K562 (cell line): ENCODE data around the gene PNP. TPM values are rescaled to one million over a fixed set of nuclear protein-coding genes. Genes with fewer than 3 reads are reported as not detected.
A peak's percentile ranks its signal among the peaks of the same experiment; 100 is the strongest.

ENCODE experiments used
- BHLHE40 ChIP-seq: IDR thresholded peaks from 2 replicates; pipeline ENCODE4 v1.6.1; 2011; ENCODE audit warnings: low read length, improper control_type of control experiment
- CBX3 ChIP-seq, 2 experiments: IDR thresholded peaks; 1 replicate in 1 of 2; 2 replicates in 1 of 2; pipeline ENCODE4 v1.6.1; 2012; ENCODE audit warnings: inconsistent platforms in 2 of 2, low read length in 2 of 2, borderline replicate concordance in 1 of 2, control low read depth in 1 of 2
- GABPA ChIP-seq: fragments of 200-800 bp; sonication (Bioruptor generic); conservative IDR thresholded peaks from 2 replicates; pipeline ENCODE4 v1.6.1; 2016; ENCODE audit warnings: low read depth, missing genetic modification characterization, missing compliant biosample characterization
- KDM5B ChIP-seq: fragments of 200-600 bp; sonication (generic); IDR thresholded peaks from 2 replicates; pipeline ENCODE4 v1.6.1; 2012; ENCODE audit warnings: low read depth, mild to moderate bottlenecking, moderate library complexity, low read length, control low read depth, inconsistent platforms; ENCODE audit not compliant: insufficient replicate concordance
- MAFF ChIP-seq: IDR thresholded peaks from 2 replicates; pipeline ENCODE4 v1.6.1; 2012; ENCODE audit warnings: low read length, improper control_type of control experiment
- PHB2 ChIP-seq: fragments of 450-650 bp; IDR thresholded peaks from 2 replicates; pipeline ENCODE4 v1.6.1; 2017; ENCODE audit warnings: low read depth
- RFX5 ChIP-seq: IDR thresholded peaks from 2 replicates; pipeline ENCODE4 v1.6.1; 2011; ENCODE audit warnings: low read depth, mild to moderate bottlenecking, improper control_type of control experiment, low read length
- TCF3 ChIP-seq: sonication (generic); formaldehyde crosslinking; IDR thresholded peaks from 2 replicates; pipeline ENCODE4 v1.4.0; 2020; ENCODE audit warnings: mild to moderate bottlenecking, missing genetic modification reagents
- ZNF518B ChIP-seq: fragments of 250-450 bp; sonication (Bioruptor Pico); IDR thresholded peaks from 2 replicates; pipeline ENCODE4 v1.5.0; 2021; ENCODE audit warnings: mild to moderate bottlenecking, moderate library complexity
- polyA plus RNA-seq, 8 experiments: library from polyadenylated mRNA; depleted of rRNA in 4 of 8; stranded (reverse) in 5 of 8; unstranded in 3 of 8; fragments of >200 nt; fragmentation: Nextera tagmentation in 2 of 8; fragmentation: Illumina TruSeq in 1 of 8; extraction: Ambion mirVana in 2 of 8; extraction: Trizol in 1 of 8; gene quantifications; 2 replicates each; pipeline versions ENCODE4 v1.2.1 to v1.2.3, GENCODE V29; 2011 to 2014; ENCODE audit warnings: inconsistent platforms in 1 of 8, missing spikeins in 1 of 8
- total RNA-seq, 7 experiments: library from RNA; depleted of rRNA in 6 of 7; stranded (reverse); fragments of >200 nt in 6 of 7; fragmentation: Illumina TruSeq in 2 of 7; extraction: Trizol in 2 of 7; gene quantifications; 2 replicates each; pipeline versions ENCODE4 v1.2.1 to v1.2.3, GENCODE V29; 2011 to 2021; ENCODE audit warnings: low replicate concordance in 1 of 7
- TF ChIP-seq, protein P1 (sequence below): fragments of 450-650 bp; IDR thresholded peaks from 2 replicates; pipeline ENCODE4 v1.6.1; 2016
- TF ChIP-seq, protein P2 (sequence below): fragments of 200-800 bp; sonication (Bioruptor generic); IDR thresholded peaks from 2 replicates; pipeline ENCODE4 v1.6.1; 2016; ENCODE audit warnings: missing genetic modification characterization, missing compliant biosample characterization
- TF ChIP-seq, protein P3 (sequence below): fragments of 450-650 bp; IDR thresholded peaks from 2 replicates; pipeline ENCODE4 v1.6.1; 2018; ENCODE audit not compliant: partially characterized antibody

PNP gene
- total and polyA plus RNA-seq, 9 of the 15 experiments (the other 6 are each of a cell fraction or from before 2014, with no cell fraction given): 92.5 to 288 (median 137) TPM

GRCh38 chr14:20461225-20462141 lies 7.7 kb upstream of the PNP start, which contains the start of gene PIP4P1 (continued):
- TF ChIP-seq, protein P1, sequence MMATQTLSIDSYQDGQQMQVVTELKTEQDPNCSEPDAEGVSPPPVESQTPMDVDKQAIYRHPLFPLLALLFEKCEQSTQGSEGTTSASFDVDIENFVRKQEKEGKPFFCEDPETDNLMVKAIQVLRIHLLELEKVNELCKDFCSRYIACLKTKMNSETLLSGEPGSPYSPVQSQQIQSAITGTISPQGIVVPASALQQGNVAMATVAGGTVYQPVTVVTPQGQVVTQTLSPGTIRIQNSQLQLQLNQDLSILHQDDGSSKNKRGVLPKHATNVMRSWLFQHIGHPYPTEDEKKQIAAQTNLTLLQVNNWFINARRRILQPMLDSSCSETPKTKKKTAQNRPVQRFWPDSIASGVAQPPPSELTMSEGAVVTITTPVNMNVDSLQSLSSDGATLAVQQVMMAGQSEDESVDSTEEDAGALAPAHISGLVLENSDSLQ: peak; percentile 81
- TF ChIP-seq, protein P2, sequence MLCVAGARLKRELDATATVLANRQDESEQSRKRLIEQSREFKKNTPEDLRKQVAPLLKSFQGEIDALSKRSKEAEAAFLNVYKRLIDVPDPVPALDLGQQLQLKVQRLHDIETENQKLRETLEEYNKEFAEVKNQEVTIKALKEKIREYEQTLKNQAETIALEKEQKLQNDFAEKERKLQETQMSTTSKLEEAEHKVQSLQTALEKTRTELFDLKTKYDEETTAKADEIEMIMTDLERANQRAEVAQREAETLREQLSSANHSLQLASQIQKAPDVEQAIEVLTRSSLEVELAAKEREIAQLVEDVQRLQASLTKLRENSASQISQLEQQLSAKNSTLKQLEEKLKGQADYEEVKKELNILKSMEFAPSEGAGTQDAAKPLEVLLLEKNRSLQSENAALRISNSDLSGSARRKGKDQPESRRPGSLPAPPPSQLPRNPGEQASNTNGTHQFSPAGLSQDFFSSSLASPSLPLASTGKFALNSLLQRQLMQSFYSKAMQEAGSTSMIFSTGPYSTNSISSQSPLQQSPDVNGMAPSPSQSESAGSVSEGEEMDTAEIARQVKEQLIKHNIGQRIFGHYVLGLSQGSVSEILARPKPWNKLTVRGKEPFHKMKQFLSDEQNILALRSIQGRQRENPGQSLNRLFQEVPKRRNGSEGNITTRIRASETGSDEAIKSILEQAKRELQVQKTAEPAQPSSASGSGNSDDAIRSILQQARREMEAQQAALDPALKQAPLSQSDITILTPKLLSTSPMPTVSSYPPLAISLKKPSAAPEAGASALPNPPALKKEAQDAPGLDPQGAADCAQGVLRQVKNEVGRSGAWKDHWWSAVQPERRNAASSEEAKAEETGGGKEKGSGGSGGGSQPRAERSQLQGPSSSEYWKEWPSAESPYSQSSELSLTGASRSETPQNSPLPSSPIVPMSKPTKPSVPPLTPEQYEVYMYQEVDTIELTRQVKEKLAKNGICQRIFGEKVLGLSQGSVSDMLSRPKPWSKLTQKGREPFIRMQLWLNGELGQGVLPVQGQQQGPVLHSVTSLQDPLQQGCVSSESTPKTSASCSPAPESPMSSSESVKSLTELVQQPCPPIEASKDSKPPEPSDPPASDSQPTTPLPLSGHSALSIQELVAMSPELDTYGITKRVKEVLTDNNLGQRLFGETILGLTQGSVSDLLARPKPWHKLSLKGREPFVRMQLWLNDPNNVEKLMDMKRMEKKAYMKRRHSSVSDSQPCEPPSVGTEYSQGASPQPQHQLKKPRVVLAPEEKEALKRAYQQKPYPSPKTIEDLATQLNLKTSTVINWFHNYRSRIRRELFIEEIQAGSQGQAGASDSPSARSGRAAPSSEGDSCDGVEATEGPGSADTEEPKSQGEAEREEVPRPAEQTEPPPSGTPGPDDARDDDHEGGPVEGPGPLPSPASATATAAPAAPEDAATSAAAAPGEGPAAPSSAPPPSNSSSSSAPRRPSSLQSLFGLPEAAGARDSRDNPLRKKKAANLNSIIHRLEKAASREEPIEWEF (CRISPR knock-in tag): no peak
- peak; percentile 36; the same call in 1 of the 2 replicates for TF ChIP-seq MAFF
- peak; percentile 84 for TF ChIP-seq KDM5B
- no peak for TF ChIP-seq ZNF518B (CRISPR knock-in tag)
- TF ChIP-seq PHB2: no peak
- TF ChIP-seq, protein P3, sequence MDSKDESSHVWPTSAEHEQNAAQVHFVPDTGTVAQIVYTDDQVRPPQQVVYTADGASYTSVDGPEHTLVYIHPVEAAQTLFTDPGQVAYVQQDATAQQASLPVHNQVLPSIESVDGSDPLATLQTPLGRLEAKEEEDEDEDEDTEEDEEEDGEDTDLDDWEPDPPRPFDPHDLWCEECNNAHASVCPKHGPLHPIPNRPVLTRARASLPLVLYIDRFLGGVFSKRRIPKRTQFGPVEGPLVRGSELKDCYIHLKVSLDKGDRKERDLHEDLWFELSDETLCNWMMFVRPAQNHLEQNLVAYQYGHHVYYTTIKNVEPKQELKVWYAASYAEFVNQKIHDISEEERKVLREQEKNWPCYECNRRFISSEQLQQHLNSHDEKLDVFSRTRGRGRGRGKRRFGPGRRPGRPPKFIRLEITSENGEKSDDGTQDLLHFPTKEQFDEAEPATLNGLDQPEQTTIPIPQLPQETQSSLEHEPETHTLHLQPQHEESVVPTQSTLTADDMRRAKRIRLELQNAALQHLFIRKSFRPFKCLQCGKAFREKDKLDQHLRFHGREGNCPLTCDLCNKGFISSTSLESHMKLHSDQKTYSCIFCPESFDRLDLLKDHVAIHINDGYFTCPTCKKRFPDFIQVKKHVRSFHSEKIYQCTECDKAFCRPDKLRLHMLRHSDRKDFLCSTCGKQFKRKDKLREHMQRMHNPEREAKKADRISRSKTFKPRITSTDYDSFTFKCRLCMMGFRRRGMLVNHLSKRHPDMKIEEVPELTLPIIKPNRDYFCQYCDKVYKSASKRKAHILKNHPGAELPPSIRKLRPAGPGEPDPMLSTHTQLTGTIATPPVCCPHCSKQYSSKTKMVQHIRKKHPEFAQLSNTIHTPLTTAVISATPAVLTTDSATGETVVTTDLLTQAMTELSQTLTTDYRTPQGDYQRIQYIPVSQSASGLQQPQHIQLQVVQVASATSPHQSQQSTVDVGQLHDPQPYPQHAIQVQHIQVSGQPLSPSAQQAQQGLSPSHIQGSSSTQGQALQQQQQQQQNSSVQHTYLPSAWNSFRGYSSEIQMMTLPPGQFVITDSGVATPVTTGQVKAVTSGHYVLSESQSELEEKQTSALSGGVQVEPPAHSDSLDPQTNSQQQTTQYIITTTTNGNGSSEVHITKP: peak; percentile 51
- TF ChIP-seq TCF3 (CRISPR knock-in tag): 0 out of 2 replicates have a peak, but pooled peaks have one; percentile 20
- TF ChIP-seq CBX3 (IDR thresholded peaks at IDR 0.05; ENCODE audit: borderline replicate concordance in 1 of 2, low read length in 2 of 2): peak in 1 of 2 experiments; percentile 57; a peak in 1 of 3 replicates
- TF ChIP-seq BHLHE40: peak; percentile 99
- TF ChIP-seq RFX5: 0 out of 2 replicates have a peak, but pooled peaks have one; percentile 40
- peak; percentile 22; the same call in 1 of the 2 replicates for TF ChIP-seq GABPA (tag)
